Fibroblast of mammary gland (primary cell): ENCODE data around the gene MTCL3.

ENCODE experiments used
- DNase-seq: peaks from one replicate; pipeline ENCODE4 v3.0.0-alpha.2; 2010; ENCODE audit warnings: low read depth
- H3K4me3 ChIP-seq: 2 replicates; pipeline ENCODE4 v1.5.1; 2011; ENCODE audit warnings: low read depth, mild to moderate bottlenecking, low read length, moderate library complexity; ENCODE audit not compliant: control insufficient read depth
- TF ChIP-seq, protein P1 (sequence below): conservative IDR thresholded peaks from 2 replicates; pipeline ENCODE4 v1.5.1; 2011; ENCODE audit warnings: low read depth, low read length, inconsistent platforms; ENCODE audit not compliant: control insufficient read depth, insufficient read depth

The MTCL3 gene

DNA sequence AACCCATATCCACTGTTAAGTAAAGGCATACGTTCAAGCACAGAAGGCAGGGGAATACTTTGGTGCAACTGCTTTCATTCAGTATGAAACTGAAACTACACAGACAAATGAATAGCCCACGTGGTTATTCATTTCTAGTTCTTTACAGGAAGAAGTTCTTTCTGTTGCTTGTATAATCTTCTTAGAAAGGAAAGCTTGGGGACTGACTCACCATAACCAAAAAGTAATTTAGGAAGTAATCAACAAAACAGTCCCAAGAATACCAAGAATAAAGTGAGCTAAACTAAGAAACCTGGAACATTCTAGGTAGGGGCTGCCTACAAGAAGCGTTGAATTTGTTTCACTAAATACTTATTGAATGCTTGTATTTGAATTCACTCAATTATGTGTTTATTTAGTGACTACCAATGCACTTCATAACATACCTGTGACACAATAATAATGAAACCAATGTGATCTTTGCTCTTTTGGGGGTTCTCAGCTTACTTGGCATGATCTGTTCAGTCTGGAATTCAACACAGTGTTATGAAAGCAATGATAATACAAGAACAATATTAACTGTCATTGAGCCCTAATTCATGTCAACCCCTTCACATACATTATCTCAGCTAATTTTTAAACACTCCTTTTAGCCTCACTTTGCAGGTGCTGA is 34.8 kb downstream of the MTCL3 start:
- peak; percentile 62 for DNase-seq
- H3K4me3 ChIP-seq, result no peak overlapping the region
- TF ChIP-seq, protein P1, sequence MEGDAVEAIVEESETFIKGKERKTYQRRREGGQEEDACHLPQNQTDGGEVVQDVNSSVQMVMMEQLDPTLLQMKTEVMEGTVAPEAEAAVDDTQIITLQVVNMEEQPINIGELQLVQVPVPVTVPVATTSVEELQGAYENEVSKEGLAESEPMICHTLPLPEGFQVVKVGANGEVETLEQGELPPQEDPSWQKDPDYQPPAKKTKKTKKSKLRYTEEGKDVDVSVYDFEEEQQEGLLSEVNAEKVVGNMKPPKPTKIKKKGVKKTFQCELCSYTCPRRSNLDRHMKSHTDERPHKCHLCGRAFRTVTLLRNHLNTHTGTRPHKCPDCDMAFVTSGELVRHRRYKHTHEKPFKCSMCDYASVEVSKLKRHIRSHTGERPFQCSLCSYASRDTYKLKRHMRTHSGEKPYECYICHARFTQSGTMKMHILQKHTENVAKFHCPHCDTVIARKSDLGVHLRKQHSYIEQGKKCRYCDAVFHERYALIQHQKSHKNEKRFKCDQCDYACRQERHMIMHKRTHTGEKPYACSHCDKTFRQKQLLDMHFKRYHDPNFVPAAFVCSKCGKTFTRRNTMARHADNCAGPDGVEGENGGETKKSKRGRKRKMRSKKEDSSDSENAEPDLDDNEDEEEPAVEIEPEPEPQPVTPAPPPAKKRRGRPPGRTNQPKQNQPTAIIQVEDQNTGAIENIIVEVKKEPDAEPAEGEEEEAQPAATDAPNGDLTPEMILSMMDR, result no peak

DNA sequence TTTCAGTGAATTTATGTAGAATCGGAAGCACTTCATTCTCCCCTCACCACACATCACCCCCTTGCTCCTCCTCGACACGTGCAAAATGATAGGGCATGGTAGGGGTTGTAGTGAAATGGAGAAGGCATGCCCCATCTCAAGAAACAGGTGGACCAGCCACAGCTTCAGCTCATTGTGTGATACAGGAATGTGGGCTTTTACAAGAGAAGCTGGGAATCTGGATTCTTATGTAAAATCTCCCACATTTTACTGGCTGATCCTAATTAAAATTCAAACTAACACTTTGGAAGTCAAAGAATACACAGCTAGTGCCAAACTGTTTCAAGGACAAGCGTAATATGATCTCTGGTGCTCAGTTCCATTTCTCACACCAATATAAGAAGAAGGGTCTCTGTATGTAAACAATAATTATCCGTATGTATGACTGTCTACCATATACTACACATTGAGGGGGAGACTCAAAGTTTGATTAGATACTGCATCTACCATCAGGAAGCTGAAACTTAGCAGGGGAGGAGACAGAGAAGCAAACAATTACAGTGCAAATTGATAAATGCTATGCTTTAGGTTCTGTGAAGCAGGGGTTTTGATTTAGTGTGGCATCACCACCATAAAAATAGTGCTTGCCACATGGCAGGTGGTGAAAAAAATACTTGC is 35.6 kb downstream of the MTCL3 start:
- no peak for DNase-seq
- TF ChIP-seq, protein P1, result no peak

DNA sequence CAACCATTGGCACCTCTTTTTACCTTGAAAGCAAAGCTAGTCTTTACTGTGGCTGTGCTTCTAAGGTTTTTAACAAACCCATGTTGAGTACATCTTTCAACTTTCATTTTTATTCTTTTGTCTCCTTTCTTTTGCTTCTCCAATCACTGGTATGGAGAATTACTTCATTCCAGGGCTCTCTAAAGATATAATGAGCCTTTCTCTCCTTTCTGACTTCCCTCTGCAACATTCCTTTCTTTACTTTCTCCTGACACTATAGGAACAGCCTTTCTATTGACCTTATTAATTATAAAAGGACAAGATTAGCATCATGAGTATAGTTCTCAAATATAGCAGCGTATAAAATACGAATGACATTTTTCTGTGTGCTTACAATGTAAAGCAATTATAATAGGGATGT is 36.8 kb downstream of the MTCL3 start:
- no peak overlapping the region for H3K4me3 ChIP-seq
- TF ChIP-seq, protein P1, result no peak
- no peak for DNase-seq

More for the DNA sequence above, 35.6 kb downstream of the MTCL3 start:
- H3K4me3 ChIP-seq, result no peak overlapping the region

DNA sequence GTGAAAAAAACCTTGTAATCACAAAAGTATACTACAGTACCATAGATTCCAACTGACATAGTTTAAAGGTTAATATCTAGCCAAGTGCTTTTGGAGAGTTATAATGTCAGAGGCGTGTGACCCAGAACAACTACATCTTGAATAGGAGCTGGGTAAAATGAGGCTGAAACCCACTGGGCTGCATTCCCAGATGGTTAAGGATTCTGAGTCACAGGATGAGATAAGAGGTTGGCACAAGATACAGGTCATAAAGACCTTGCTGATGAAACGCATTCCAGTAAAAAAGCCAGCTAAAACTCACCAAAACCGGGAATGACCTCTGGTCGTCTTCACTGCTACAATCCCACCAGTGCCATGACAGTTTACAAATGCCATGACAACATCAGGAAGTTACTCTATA is 37.5 kb downstream of the MTCL3 start:
- DNase-seq, result peak; percentile 62
- no peak overlapping the region for H3K4me3 ChIP-seq
- TF ChIP-seq, protein P1, result no peak

DNA sequence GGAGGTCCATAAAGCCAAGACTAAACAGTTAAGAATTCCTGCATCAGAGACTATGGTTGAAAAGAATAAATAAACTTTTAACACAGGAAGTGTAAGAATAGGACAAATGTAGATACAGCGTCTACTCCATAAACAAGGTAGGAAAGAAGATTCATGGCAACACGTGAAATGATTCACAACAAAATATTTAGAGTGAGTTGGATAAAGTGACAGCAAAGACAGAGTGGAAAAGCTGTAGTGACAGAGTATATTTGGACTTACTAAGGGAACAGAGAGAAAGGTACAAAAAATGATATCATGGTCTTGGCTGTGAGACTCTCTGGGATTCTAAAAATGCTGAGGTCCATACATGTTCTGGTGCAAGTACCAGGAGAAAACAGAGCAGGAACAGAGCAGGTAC is 38.0 kb downstream of the MTCL3 start:
- TF ChIP-seq, protein P1, result no peak

DNA sequence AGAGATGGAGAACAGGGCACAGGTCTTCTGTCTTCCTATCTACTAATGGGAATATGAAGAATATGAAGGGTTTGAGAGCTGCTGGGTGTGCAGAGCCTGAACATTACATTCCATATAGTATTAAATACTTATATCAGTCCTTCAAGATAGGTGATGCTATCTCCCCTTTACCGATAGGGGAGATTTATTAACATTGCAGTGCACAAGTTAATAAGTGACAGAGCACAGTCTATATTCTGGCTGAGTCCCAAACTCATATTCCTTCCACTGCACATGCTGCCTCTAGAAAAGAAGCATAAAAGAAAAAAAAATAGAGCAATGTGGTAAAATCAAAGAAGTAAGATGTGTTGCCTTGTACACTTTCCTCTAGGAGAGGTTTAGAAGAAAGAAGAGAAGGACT is 41.5 kb downstream of the MTCL3 start:
- no peak overlapping the region for H3K4me3 ChIP-seq
- TF ChIP-seq, protein P1, result no peak
- DNase-seq, result no peak

More for the DNA sequence above, 38.0 kb downstream of the MTCL3 start:
- H3K4me3 ChIP-seq, result no peak overlapping the region
- no peak for DNase-seq
